ENCODE results near the gene IL15. TPM values are rescaled to one million over a fixed set of nuclear protein-coding genes. Genes with fewer than 3 reads are reported as not detected.

IL15 gene
- total and polyA plus RNA-seq, 2 of the 4 experiments (the other 2 are of a cell fraction): 5.0 to 5.2 TPM

DNA sequence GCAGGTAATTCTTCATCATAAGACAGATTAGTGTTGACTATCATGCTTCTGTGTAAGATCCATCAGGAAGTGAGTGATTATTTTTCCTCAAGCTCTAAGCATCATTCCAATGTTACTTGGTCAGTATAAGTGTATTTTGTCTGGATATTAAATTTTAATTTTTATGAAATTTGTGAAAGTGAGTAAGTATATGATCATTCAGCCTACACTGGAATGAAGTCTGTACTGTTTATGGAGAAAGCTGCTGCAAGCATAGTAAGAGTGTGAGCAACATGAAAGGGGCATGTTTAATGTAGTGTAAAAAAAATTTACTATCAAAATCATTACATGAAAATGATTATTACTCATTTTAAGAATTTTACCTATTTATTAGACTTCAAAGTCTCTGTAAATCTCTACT is 84.8 kb downstream of the IL15 start:
- no peaks in the 10 kb centered on the region; the same call in 1 of the 2 replicates for H3K9me1 ChIP-seq (ENCODE audit: insufficient read depth, low read length)
- no peak overlapping the region for H2BK120ac ChIP-seq (ENCODE audit: low read depth, low read length)
- H3K4me3 ChIP-seq (ENCODE audit: insufficient read depth, low read depth, low read length): no peak overlapping the region
- no peak overlapping the region for H2AK5ac ChIP-seq (ENCODE audit: low read depth, low read length)
- no peak overlapping the region for H3K4ac ChIP-seq (ENCODE audit: low read depth, low read length)
- H2AK9ac ChIP-seq (replicated peaks; ENCODE audit: low read depth, low read length, poor library complexity): no peak overlapping the region
- H3K56ac ChIP-seq (ENCODE audit: extremely low read depth, insufficient read depth, low read length): no peak overlapping the region
- H4K91ac ChIP-seq (ENCODE audit: insufficient read depth, low read depth, low read length): no peak overlapping the region
- no peaks in the 10 kb centered on the region for H3K27me3 ChIP-seq (ENCODE audit: control insufficient read depth, insufficient read depth, low read length)
- POLR2A ChIA-PET (ENCODE audit: unreplicated experiment): no interaction called here
- H2BK15ac ChIP-seq (ENCODE audit: low read depth, low read length): no peak overlapping the region
- H2BK5ac ChIP-seq (ENCODE audit: low read depth, low read length, poor library complexity, severe bottlenecking): no peak overlapping the region
- BruUV-seq (replicated peaks): no TSS peak
- ATAC-seq (ENCODE audit: low read depth) (peak; percentile 59), DNase-seq (peak; percentile 36)
- H3K27ac ChIP-seq (ENCODE audit: insufficient read depth, low read length): no peak overlapping the region
- no peaks in the 10 kb centered on the region; a peak in 1 of 4 replicates for H3K79me1 ChIP-seq (ENCODE audit: low read depth in 1 of 2, low read length in 2 of 2)
- no peak overlapping the region for H2BK20ac ChIP-seq (ENCODE audit: low read depth, low read length)
- no peak overlapping the region for H3K18ac ChIP-seq (ENCODE audit: low read depth, low read length)
- H4K20me1 ChIP-seq (ENCODE audit: insufficient read depth, low read length): no peaks in the 10 kb centered on the region
- H3K14ac ChIP-seq (replicated peaks; ENCODE audit: low read depth, low read length): no peak overlapping the region
- dilution Hi-C loops (cut with HindIII; ENCODE audit: low sequenced_read_pairs, unreplicated experiment): no loop called here
- H4K5ac ChIP-seq (ENCODE audit: low read depth, low read length): no peak overlapping the region
- H3K9me3 ChIP-seq (ENCODE audit: control insufficient read depth, insufficient read depth, low read length): peaks cover 2% of the 10 kb centered on the region
- in situ Hi-C loops (cut with MboI; ENCODE audit: low sequenced_read_pairs): no loop called here
- no peak overlapping the region for H3K9ac ChIP-seq (ENCODE audit: low read depth, low read length)
- TF ChIP-seq CEBPB (IDR thresholded peaks at IDR 0.05; ENCODE audit: low read depth, low read length) (no peak), POLR2A (IDR thresholded peaks at IDR 0.05; ENCODE audit: low read depth, low read length) (no peak), MAZ (IDR thresholded peaks at IDR 0.05; ENCODE audit: borderline replicate concordance, low read depth, low read length) (no peak), RAD21 (IDR thresholded peaks at IDR 0.05; ENCODE audit: low read length) (no peak), FOS (IDR thresholded peaks at IDR 0.05; ENCODE audit: low read depth, low read length) (no peak), MAFK (IDR thresholded peaks at IDR 0.05; ENCODE audit: low read depth, low read length) (no peak), BHLHE40 (IDR thresholded peaks at IDR 0.05; ENCODE audit: low read depth, low read length) (no peak), SMC3 (IDR thresholded peaks at IDR 0.05; ENCODE audit: low read depth, low read length) (no peak), MXI1 (IDR thresholded peaks at IDR 0.05; ENCODE audit: borderline replicate concordance, low read depth, low read length) (no peak)
- TF ChIP-seq, protein P1, sequence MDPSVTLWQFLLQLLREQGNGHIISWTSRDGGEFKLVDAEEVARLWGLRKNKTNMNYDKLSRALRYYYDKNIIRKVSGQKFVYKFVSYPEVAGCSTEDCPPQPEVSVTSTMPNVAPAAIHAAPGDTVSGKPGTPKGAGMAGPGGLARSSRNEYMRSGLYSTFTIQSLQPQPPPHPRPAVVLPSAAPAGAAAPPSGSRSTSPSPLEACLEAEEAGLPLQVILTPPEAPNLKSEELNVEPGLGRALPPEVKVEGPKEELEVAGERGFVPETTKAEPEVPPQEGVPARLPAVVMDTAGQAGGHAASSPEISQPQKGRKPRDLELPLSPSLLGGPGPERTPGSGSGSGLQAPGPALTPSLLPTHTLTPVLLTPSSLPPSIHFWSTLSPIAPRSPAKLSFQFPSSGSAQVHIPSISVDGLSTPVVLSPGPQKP (IDR thresholded peaks at IDR 0.05; ENCODE audit: borderline replicate concordance, low read depth, low read length): no peak
- TF ChIP-seq, protein P2, sequence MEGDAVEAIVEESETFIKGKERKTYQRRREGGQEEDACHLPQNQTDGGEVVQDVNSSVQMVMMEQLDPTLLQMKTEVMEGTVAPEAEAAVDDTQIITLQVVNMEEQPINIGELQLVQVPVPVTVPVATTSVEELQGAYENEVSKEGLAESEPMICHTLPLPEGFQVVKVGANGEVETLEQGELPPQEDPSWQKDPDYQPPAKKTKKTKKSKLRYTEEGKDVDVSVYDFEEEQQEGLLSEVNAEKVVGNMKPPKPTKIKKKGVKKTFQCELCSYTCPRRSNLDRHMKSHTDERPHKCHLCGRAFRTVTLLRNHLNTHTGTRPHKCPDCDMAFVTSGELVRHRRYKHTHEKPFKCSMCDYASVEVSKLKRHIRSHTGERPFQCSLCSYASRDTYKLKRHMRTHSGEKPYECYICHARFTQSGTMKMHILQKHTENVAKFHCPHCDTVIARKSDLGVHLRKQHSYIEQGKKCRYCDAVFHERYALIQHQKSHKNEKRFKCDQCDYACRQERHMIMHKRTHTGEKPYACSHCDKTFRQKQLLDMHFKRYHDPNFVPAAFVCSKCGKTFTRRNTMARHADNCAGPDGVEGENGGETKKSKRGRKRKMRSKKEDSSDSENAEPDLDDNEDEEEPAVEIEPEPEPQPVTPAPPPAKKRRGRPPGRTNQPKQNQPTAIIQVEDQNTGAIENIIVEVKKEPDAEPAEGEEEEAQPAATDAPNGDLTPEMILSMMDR (conservative IDR thresholded peaks at IDR 0.05; ENCODE audit: low read depth, low read length): no peak
- H2AFZ ChIP-seq (replicated peaks; ENCODE audit: low read length, poor library complexity): no peak overlapping the region
- no peaks in the 10 kb centered on the region for H3K36me3 ChIP-seq (ENCODE audit: control insufficient read depth, insufficient read depth, low read length)
- intact Hi-C loops (cut with micrococcal nuclease): no loop called here
- no peak overlapping the region for H3K4me2 ChIP-seq (ENCODE audit: low read depth, low read length)
- CTCF ChIA-PET: no interaction called here
- H3K4me1 ChIP-seq (ENCODE audit: control insufficient read depth, insufficient read depth, low read length): no peaks in the 10 kb centered on the region
- H3K23ac ChIP-seq (ENCODE audit: low read depth, low read length): no peak overlapping the region
- no peak overlapping the region for H4K8ac ChIP-seq (ENCODE audit: low read depth in 2 of 2, low read length in 2 of 2)

All from IMR-90 (cell line).